Smooth muscle cell (in vitro differentiated cells): ENCODE data around the gene CMTR2. TPM values are rescaled to one million over a fixed set of nuclear protein-coding genes. Genes with fewer than 3 reads are reported as not detected.

Experiments
- DNase-seq: peaks from one replicate; lab custom pipeline; 2025; ENCODE audit not compliant: unreplicated experiment; lab: John Stamatoyannopoulos, UW
- H2AFZ ChIP-seq: fragments of 200-600 bp; sonication (generic); 2 replicates; pipeline ENCODE4 v1.6.0; 2016; ENCODE audit warnings: antibody characterized with exemption, low read depth, mild to moderate bottlenecking
- H3F3A ChIP-seq: fragments of 200-600 bp; sonication (generic); 2 replicates; pipeline ENCODE4 v1.6.0; 2017; ENCODE audit warnings: antibody characterized with exemption, low read depth
- H3K27ac ChIP-seq: fragments of 200-600 bp; sonication (generic); 2 replicates; pipeline ENCODE4 v1.5.1; 2016; ENCODE audit warnings: low read depth, mild to moderate bottlenecking
- H3K27me3 ChIP-seq: fragments of 200-600 bp; sonication (generic); 2 replicates; pipeline ENCODE4 v1.6.1; 2016; ENCODE audit warnings: low read depth, mild to moderate bottlenecking
- H3K36me3 ChIP-seq: fragments of 200-600 bp; sonication (generic); 2 replicates; pipeline ENCODE4 v1.5.1; 2016; ENCODE audit warnings: low read depth
- H3K4me1 ChIP-seq: fragments of 200-600 bp; sonication (generic); 2 replicates; pipeline ENCODE4 v1.5.1; 2016; ENCODE audit warnings: low read depth
- H3K4me2 ChIP-seq: fragments of 200-600 bp; sonication (generic); 2 replicates; pipeline ENCODE4 v1.6.0; 2016; ENCODE audit warnings: mild to moderate bottlenecking
- H3K4me3 ChIP-seq: fragments of 200-600 bp; sonication (generic); 2 replicates; pipeline ENCODE4 v1.5.1; 2016; ENCODE audit warnings: mild to moderate bottlenecking
- H3K79me2 ChIP-seq: fragments of 200-600 bp; sonication (generic); 2 replicates; pipeline ENCODE4 v1.6.0; 2016; ENCODE audit warnings: low read depth, mild to moderate bottlenecking
- H3K9ac ChIP-seq: fragments of 200-600 bp; sonication (generic); 2 replicates; pipeline ENCODE4 v1.6.0; 2016; ENCODE audit warnings: low read depth
- H3K9me3 ChIP-seq: fragments of 200-600 bp; sonication (generic); replicated peaks from 2 replicates; pipeline ENCODE4 v1.5.1; 2016; ENCODE audit warnings: low read depth
- H4K20me1 ChIP-seq: fragments of 200-600 bp; sonication (generic); 2 replicates; pipeline ENCODE4 v1.6.0; 2016; ENCODE audit warnings: low read depth
- CTCF ChIP-seq: fragments of 200-600 bp; sonication (generic); IDR thresholded peaks from 2 replicates; pipeline ENCODE4 v1.5.1; 2017; ENCODE audit warnings: borderline replicate concordance, mild to moderate bottlenecking, antibody characterized with exemption; ENCODE audit not compliant: insufficient read depth, poor library complexity, severe bottlenecking
- WGBS: methylation state at CpG from one replicate; pipeline ENCODE4 v1.1.7; 2016; ENCODE audit warnings: low lambda C conversion rate; 5-methylcytosine and 5-hydroxymethylcytosine counted together
- polyA plus RNA-seq: library from polyadenylated mRNA; unstranded; fragments of >200 nt; fragmentation: Nextera tagmentation; extraction: Ambion mirVana; gene quantifications from 2 replicates; pipeline ENCODE4 v1.2.1, GENCODE V29; 2016
- total RNA-seq: library from RNA; depleted of rRNA; stranded (reverse); fragments of >200 nt; gene quantifications from 2 replicates; pipeline ENCODE4 v1.2.3, GENCODE V29; 2014

CMTR2 gene
- total and polyA plus RNA-seq, 2 experiments from 2014 or later, result 7.0 to 26.0 TPM

- Histone ChIP-seq H3F3A (no peaks in the 10 kb centered on the region), H4K20me1 (no peaks in the 10 kb centered on the region), H3K9me3 (no peaks in the 10 kb centered on the region), H3K27ac (no peak overlapping the region), H3K36me3 (no peaks in the 10 kb centered on the region), H2AFZ (no peak overlapping the region), H3K9ac (no peak overlapping the region), H3K4me3 (no peak overlapping the region), H3K4me1 (no peaks in the 10 kb centered on the region), H3K4me2 (no peak overlapping the region), H3K79me2 (no peaks in the 10 kb centered on the region), H3K27me3 (peaks cover 17% of the 10 kb centered on the region)
- no peak for TF ChIP-seq CTCF
- no peak for DNase-seq
- 85% methylated on average over 1 of the region's 1 CpG for WGBS
These were observed 31.4 kb downstream of the CMTR2 start for GRCh38 chr16:71257768-71258167.

- Histone ChIP-seq H3K79me2 (no peaks in the 10 kb centered on the region), H3K4me1 (no peaks in the 10 kb centered on the region), H3K9ac (no peak overlapping the region), H4K20me1 (no peaks in the 10 kb centered on the region), H3K27ac (no peak overlapping the region), H3K4me3 (no peak overlapping the region), H3F3A (no peaks in the 10 kb centered on the region), H3K9me3 (no peaks in the 10 kb centered on the region), H3K36me3 (no peaks in the 10 kb centered on the region), H3K27me3 (peaks cover 17% of the 10 kb centered on the region), H3K4me2 (no peak overlapping the region), H2AFZ (no peak overlapping the region)
- no peak for TF ChIP-seq CTCF
- DNase-seq, result no peak
- 70% methylated on average over 6 of the region's 6 CpGs for WGBS
These were observed 33.5 kb downstream of the CMTR2 start for GRCh38 chr16:71255721-71256120.

- H3K27me3 ChIP-seq, result peaks cover 17% of the 10 kb centered on the region
- H2AFZ ChIP-seq, result no peak overlapping the region
- H3K4me2 ChIP-seq, result no peak overlapping the region
- DNase-seq, result no peak
- H3K4me3 ChIP-seq, result no peak overlapping the region
- no peaks in the 10 kb centered on the region for H3K9me3 ChIP-seq
- no peaks in the 10 kb centered on the region for H3K36me3 ChIP-seq
- H4K20me1 ChIP-seq, result no peaks in the 10 kb centered on the region
- H3K4me1 ChIP-seq, result no peaks in the 10 kb centered on the region
- no peak overlapping the region for H3K27ac ChIP-seq
- no peak overlapping the region for H3K9ac ChIP-seq
- no peaks in the 10 kb centered on the region for H3K79me2 ChIP-seq
- TF ChIP-seq CTCF, result no peak
- WGBS, result 61% methylated on average over 4 of the region's 4 CpGs
- no peaks in the 10 kb centered on the region for H3F3A ChIP-seq
These were observed 34.2 kb downstream of the CMTR2 start for GRCh38 chr16:71254832-71255525.

- H3K9ac ChIP-seq, result no peak overlapping the region
- no peak for TF ChIP-seq CTCF
- no peaks in the 10 kb centered on the region for H3K79me2 ChIP-seq
- no peak overlapping the region for H3K27ac ChIP-seq
- no peak overlapping the region for H2AFZ ChIP-seq
- H3F3A ChIP-seq, result no peaks in the 10 kb centered on the region
- no peaks in the 10 kb centered on the region for H4K20me1 ChIP-seq
- no peaks in the 10 kb centered on the region for H3K27me3 ChIP-seq
- WGBS, result 78% methylated on average over 5 of the region's 5 CpGs
- H3K9me3 ChIP-seq, result no peaks in the 10 kb centered on the region
- no peaks in the 10 kb centered on the region for H3K36me3 ChIP-seq
- H3K4me3 ChIP-seq, result no peak overlapping the region
- no peak overlapping the region for H3K4me2 ChIP-seq
- H3K4me1 ChIP-seq, result no peaks in the 10 kb centered on the region
- no peak for DNase-seq
These were observed 38.6 kb downstream of the CMTR2 start for GRCh38 chr16:71250461-71251235.
